IMR-90 (cell line): ENCODE measurements around the gene TXNDC9. TPM values are rescaled to one million over a fixed set of nuclear protein-coding genes. Genes with fewer than 3 reads are reported as not detected.

ENCODE experiments used
- ATAC-seq: fragments of 200-7000 bp; cut with Tn5 transposase; 2 replicates; pipeline ENCODE4 v1.9.1; 2020; ENCODE audit warnings: low read depth, mild to moderate bottlenecking, moderate library complexity
- BruUV-seq: library from RNA; stranded (reverse); fragments of 400-500 nt; replicated peaks from 2 replicates; lab custom pipeline; 2021; lab: Mats Ljungman, UMichigan
- CTCF ChIA-PET: fragments of 300-600 bp; formaldehyde crosslinking; extraction: SDS; loops from one replicate; lab custom pipeline; 2021; ENCODE audit warnings: antibody characterized with exemption; lab: Yijun Ruan, JAX
- POLR2A ChIA-PET: fragments of 300-600 bp; sonication (Branson Sonifier 250); formaldehyde crosslinking; loops from one replicate; lab custom pipeline; 2022; ENCODE audit warnings: antibody characterized with exemption; ENCODE audit not compliant: unreplicated experiment; lab: Charles Lee
- DNase-seq: peaks from one replicate; pipeline ENCODE4 v3.0.0; 2013
- H2AFZ ChIP-seq: replicated peaks from 2 replicates; pipeline ENCODE3; 2013; ENCODE audit warnings: low read length, mild to moderate bottlenecking; ENCODE audit not compliant: poor library complexity
- H2AK5ac ChIP-seq: 2 replicates; pipeline ENCODE4 v1.6.1; 2013; ENCODE audit warnings: low read depth, low read length, inconsistent platforms
- H2AK9ac ChIP-seq: replicated peaks from 2 replicates; pipeline ENCODE3; 2013; ENCODE audit warnings: mild to moderate bottlenecking, low read depth, low read length, moderate library complexity; ENCODE audit not compliant: poor library complexity
- H2BK120ac ChIP-seq: 2 replicates; pipeline ENCODE4 v1.6.1; 2013; ENCODE audit warnings: low read depth, low read length, inconsistent platforms
- H2BK15ac ChIP-seq: 3 replicates; pipeline ENCODE4 v1.6.1; 2013; ENCODE audit warnings: low read depth, low read length, inconsistent platforms
- H2BK20ac ChIP-seq: 2 replicates; pipeline ENCODE4 v1.6.1; 2013; ENCODE audit warnings: low read depth, mild to moderate bottlenecking, inconsistent platforms, low read length, moderate library complexity
- H2BK5ac ChIP-seq: 2 replicates; pipeline ENCODE4 v1.6.1; 2013; ENCODE audit warnings: mild to moderate bottlenecking, low read depth, low read length, inconsistent platforms; ENCODE audit not compliant: poor library complexity, severe bottlenecking
- H3K14ac ChIP-seq: replicated peaks from 2 replicates; pipeline ENCODE4 v1.6.1; 2013; ENCODE audit warnings: low read depth, low read length, inconsistent platforms
- H3K18ac ChIP-seq: 2 replicates; pipeline ENCODE4 v1.6.1; 2013; ENCODE audit warnings: low read depth, low read length, control low read depth
- H3K23ac ChIP-seq: 2 replicates; pipeline ENCODE4 v1.6.1; 2013; ENCODE audit warnings: low read depth, low read length, inconsistent platforms
- H3K27ac ChIP-seq: 2 replicates; pipeline ENCODE4 v1.5.1; 2013; ENCODE audit warnings: mild to moderate bottlenecking, control low read depth, low read length; ENCODE audit not compliant: insufficient read depth
- H3K27me3 ChIP-seq: 2 replicates; pipeline ENCODE4 v1.6.1; 2013; ENCODE audit warnings: low read length; ENCODE audit not compliant: control insufficient read depth, insufficient read depth
- H3K36me3 ChIP-seq: 2 replicates; pipeline ENCODE4 v1.6.1; 2013; ENCODE audit warnings: low read length, mixed read lengths; ENCODE audit not compliant: control insufficient read depth, insufficient read depth
- H3K4ac ChIP-seq: 2 replicates; pipeline ENCODE4 v1.6.1; 2013; ENCODE audit warnings: low read depth, low read length, inconsistent platforms
- H3K4me1 ChIP-seq: 2 replicates; pipeline ENCODE4 v1.6.1; 2013; ENCODE audit warnings: low read length, mixed read lengths; ENCODE audit not compliant: control insufficient read depth, insufficient read depth
- H3K4me2 ChIP-seq: 2 replicates; pipeline ENCODE4 v1.6.1; 2013; ENCODE audit warnings: low read depth, mild to moderate bottlenecking, control low read depth, low read length, moderate library complexity
- H3K4me3 ChIP-seq: 2 replicates; pipeline ENCODE4 v1.5.1; 2013; ENCODE audit warnings: low read depth, mild to moderate bottlenecking, control low read depth, low read length, moderate library complexity; ENCODE audit not compliant: insufficient read depth
- H3K56ac ChIP-seq: 2 replicates; pipeline ENCODE4 v1.6.1; 2013; ENCODE audit warnings: low read length, inconsistent platforms; ENCODE audit not compliant: insufficient read depth; ENCODE audit errors: extremely low read depth
- H3K79me1 ChIP-seq, 2 experiments: 2 replicates each; pipeline ENCODE4 v1.6.1; 2013; ENCODE audit warnings: low read length in 2 of 2, inconsistent platforms in 1 of 2, low read depth in 1 of 2
- H3K9ac ChIP-seq: 2 replicates; pipeline ENCODE4 v1.6.1; 2013; ENCODE audit warnings: low read depth, low read length, control low read depth
- H3K9me1 ChIP-seq: 2 replicates; pipeline ENCODE4 v1.6.1; 2013; ENCODE audit warnings: low read length, inconsistent platforms; ENCODE audit not compliant: insufficient read depth
- H3K9me3 ChIP-seq: 2 replicates; pipeline ENCODE4 v1.6.1; 2013; ENCODE audit warnings: low read length; ENCODE audit not compliant: control insufficient read depth, insufficient read depth
- H4K20me1 ChIP-seq: 2 replicates; pipeline ENCODE4 v1.6.1; 2013; ENCODE audit warnings: low read length, inconsistent platforms; ENCODE audit not compliant: insufficient read depth
- H4K5ac ChIP-seq: 2 replicates; pipeline ENCODE4 v1.6.1; 2013; ENCODE audit warnings: mild to moderate bottlenecking, low read depth, low read length, control low read depth
- H4K8ac ChIP-seq, 2 experiments: 2 replicates each; pipeline ENCODE4 v1.6.1; 2013; ENCODE audit warnings: low read depth in 2 of 2, low read length in 2 of 2, control low read depth in 1 of 2, inconsistent platforms in 1 of 2
- H4K91ac ChIP-seq: 2 replicates; pipeline ENCODE4 v1.6.1; 2013; ENCODE audit warnings: low read depth, low read length, inconsistent platforms; ENCODE audit not compliant: insufficient read depth
- MAZ ChIP-seq: IDR thresholded peaks from 2 replicates; pipeline ENCODE4 v1.6.1; 2012; ENCODE audit warnings: low read depth, mild to moderate bottlenecking, low read length, improper control_type of control experiment, moderate library complexity, borderline replicate concordance
- WGBS, 2 experiments: methylation state at CpG; one replicate each; pipeline versions ENCODE4 v1.1.5 to v1.1.7; 2013; ENCODE audit warnings: missing lambda C conversion rate in 2 of 2; ENCODE audit not compliant: insufficient read length in 1 of 2; ENCODE audit errors: extremely low coverage in 2 of 2; 5-methylcytosine and 5-hydroxymethylcytosine counted together
- dilution Hi-C: fragments of 300-500 bp; cut with HindIII; formaldehyde crosslinking; loops from one replicate; pipeline ENCODE4 v1.14.3; 2018; ENCODE audit warnings: low sequenced_read_pairs; ENCODE audit not compliant: unreplicated experiment
- in situ Hi-C: fragments of 300-500 bp; cut with MboI; formaldehyde crosslinking; loops from 3 replicates; pipeline ENCODE4 v1.14.3; 2019; ENCODE audit warnings: low sequenced_read_pairs, inconsistent platforms, mixed read lengths
- intact Hi-C: fragments of 100-400 bp; cut with micrococcal nuclease; formaldehyde crosslinking; loops from 2 replicates; pipeline ENCODE4 v1.10.0; 2022
- polyA plus RNA-seq, 3 experiments: library from polyadenylated mRNA; depleted of rRNA; stranded (reverse); fragments of >200 nt; gene quantifications; 2 replicates each; pipeline ENCODE4 v1.2.3, GENCODE V29; 2012; ENCODE audit warnings: low replicate concordance in 1 of 3
- total RNA-seq: library from RNA; depleted of rRNA; stranded (reverse); fragments of >200 nt; gene quantifications from 2 replicates; pipeline ENCODE4 v1.2.3, GENCODE V29; 2012; rRNA removed

The TXNDC9 gene
- total and polyA plus RNA-seq, 2 of the 4 experiments (the other 2 are of a cell fraction), result 33.9 to 55.4 TPM

- no peak overlapping the region for H2BK20ac ChIP-seq
- no peak overlapping the region for H3K23ac ChIP-seq
- ChIA-PET CTCF (no interaction called here), POLR2A (no interaction called here)
- no peaks in the 10 kb centered on the region; the same call in 1 of the 2 replicates for H4K20me1 ChIP-seq
- H3K9me1 ChIP-seq, result no peaks in the 10 kb centered on the region
- no peak overlapping the region for H2BK5ac ChIP-seq
- no peak for DNase-seq
- H3K4me2 ChIP-seq, result no peak overlapping the region
- no peak overlapping the region for H4K91ac ChIP-seq
- TF ChIP-seq MAZ, result no peak
- no peak overlapping the region for H3K56ac ChIP-seq
- dilution Hi-C loops, result no loop called here
- no peak overlapping the region for H4K8ac ChIP-seq
- no peaks in the 10 kb centered on the region for H3K36me3 ChIP-seq
- in situ Hi-C loops, result no loop called here
- ATAC-seq, result no peak
- H3K4ac ChIP-seq, result no peak overlapping the region
- no peak overlapping the region for H2BK15ac ChIP-seq
- H3K4me1 ChIP-seq, result peaks cover 3% of the 10 kb centered on the region; the same call in 1 of the 2 replicates
- no peak overlapping the region for H4K5ac ChIP-seq
- no peak overlapping the region for H3K27ac ChIP-seq
- H3K18ac ChIP-seq, result no peak overlapping the region
- no peaks in the 10 kb centered on the region; the same call in 1 of the 2 replicates for H3K27me3 ChIP-seq
- no peak overlapping the region for H2AFZ ChIP-seq
- no peak overlapping the region for H3K14ac ChIP-seq
- no peak overlapping the region for H2AK9ac ChIP-seq
- H3K9ac ChIP-seq, result no peak overlapping the region
- intact Hi-C loops, result no loop called here
- peaks cover 6% of the 10 kb centered on the region for H3K9me3 ChIP-seq
- H3K79me1 ChIP-seq, result no peaks in the 10 kb centered on the region
- BruUV-seq, result no TSS peak
- H2BK120ac ChIP-seq, result no peak overlapping the region
- no peak overlapping the region for H3K4me3 ChIP-seq
- H2AK5ac ChIP-seq, result no peak overlapping the region
- WGBS, 2 experiments, result 75% methylated on average over 5 of the region's 7 CpGs; no CpG with 5 or more reads in 1 of the 2 experiments
Observed at GRCh38 chr2:99275882-99276281, 60.3 kb downstream of the TXNDC9 start.

Other genes starting within 250 kb of the TXNDC9 start
- gene C2orf15, start 194.6 kb downstream of the TXNDC9 start, total RNA-seq, result under 0.01 TPM in 1 of 2 replicates, not detected in the other
- gene C2orf15, start 194.6 kb downstream of the TXNDC9 start, polyA plus RNA-seq (2012; rRNA removed), result not detected in 2 replicates
- gene TSGA10, start 181.4 kb downstream of the TXNDC9 start, total RNA-seq, result 0.54 and 1.1 TPM in 2 replicates
- 0.22 and 0.32 TPM in 2 replicates for gene TSGA10, start 181.4 kb downstream of the TXNDC9 start, polyA plus RNA-seq (2012; rRNA removed)
- gene LIPT1, start 181.4 kb downstream of the TXNDC9 start, total RNA-seq, result 3.2 and 4.2 TPM in 2 replicates
- gene LIPT1, start 181.4 kb downstream of the TXNDC9 start, polyA plus RNA-seq (2012; rRNA removed), result 2.6 and 3.5 TPM in 2 replicates
- 4.3 and 19.4 TPM in 2 replicates for gene MITD1, start 155.3 kb downstream of the TXNDC9 start, total RNA-seq
- gene MITD1, start 155.3 kb downstream of the TXNDC9 start, polyA plus RNA-seq (2012; rRNA removed), result 14.5 and 18.7 TPM in 2 replicates
- gene MRPL30, start 155.1 kb downstream of the TXNDC9 start, total RNA-seq, result 34.8 and 39.2 TPM in 2 replicates
- gene MRPL30, start 155.1 kb downstream of the TXNDC9 start, polyA plus RNA-seq (2012; rRNA removed), result 14.9 and 18.7 TPM in 2 replicates
- not detected in 2 replicates for gene LYG2, start 80.7 kb downstream of the TXNDC9 start, total RNA-seq
- gene LYG2, start 80.7 kb downstream of the TXNDC9 start, polyA plus RNA-seq (2012; rRNA removed), result not detected in 2 replicates
- gene LYG1, start 35.1 kb downstream of the TXNDC9 start, total RNA-seq, result not detected in 2 replicates
- 0.92 and 1.2 TPM in 2 replicates for gene LYG1, start 35.1 kb downstream of the TXNDC9 start, polyA plus RNA-seq (2012; rRNA removed)
- 19.7 and 26.9 TPM in 2 replicates for gene EIF5B, start 1.1 kb upstream of the TXNDC9 start, total RNA-seq
- 15.7 and 21.8 TPM in 2 replicates for gene EIF5B, start 1.1 kb upstream of the TXNDC9 start, polyA plus RNA-seq (2012; rRNA removed)
- gene REV1, start 153.7 kb upstream of the TXNDC9 start, total RNA-seq, result 25.8 and 30.1 TPM in 2 replicates
- gene REV1, start 153.7 kb upstream of the TXNDC9 start, polyA plus RNA-seq (2012; rRNA removed), result 12.3 and 13.4 TPM in 2 replicates